Liver (tissue), 9 donors: ENCODE results near the gene BDH1. TPM values are rescaled to one million over a fixed set of nuclear protein-coding genes. Genes with fewer than 3 reads are reported as not detected.

Experiments used
- DNase-seq: peaks from one replicate; pipeline ENCODE4 v3.0.0-alpha.2; 2017; ENCODE audit warnings: low spot score
- H3K27ac ChIP-seq, 2 donors: one replicate each; pipeline ENCODE4 v1.7.0; 2013; ENCODE audit warnings: inconsistent platforms in 2 of 2, low read length in 2 of 2, control low read depth in 1 of 2, low read depth in 1 of 2, mild to moderate bottlenecking in 1 of 2
- H3K27me3 ChIP-seq, 4 donors: one replicate each; pipeline versions ENCODE4 v1.6.1 to v1.7.0; 2013; ENCODE audit warnings: low read length in 3 of 4, inconsistent platforms in 1 of 4, mild to moderate bottlenecking in 1 of 4, moderate library complexity in 1 of 4; ENCODE audit not compliant: control insufficient read depth in 4 of 4, insufficient read depth in 4 of 4
- H3K36me3 ChIP-seq, 4 donors: one replicate each; pipeline versions ENCODE4 v1.6.1 to v1.7.0; 2013; ENCODE audit warnings: low read length in 3 of 4, mild to moderate bottlenecking in 3 of 4, low read depth in 1 of 4, moderate library complexity in 1 of 4; ENCODE audit not compliant: control insufficient read depth in 4 of 4, insufficient read depth in 3 of 4
- H3K4me1 ChIP-seq, 4 donors: one replicate each; pipeline versions ENCODE4 v1.6.1 to v1.7.0; 2013; ENCODE audit warnings: low read length in 3 of 4, mild to moderate bottlenecking in 3 of 4, moderate library complexity in 1 of 4; ENCODE audit not compliant: control insufficient read depth in 4 of 4, insufficient read depth in 4 of 4
- H3K4me3 ChIP-seq, 3 donors: one replicate each; pipeline versions ENCODE4 v1.6.1 to v1.7.0; 2013; ENCODE audit warnings: low read length in 3 of 3, control low read depth in 1 of 3, low read depth in 1 of 3, mild to moderate bottlenecking in 1 of 3
- H3K9ac ChIP-seq, 2 donors: one replicate each; pipeline ENCODE4 v1.7.0; 2013; ENCODE audit warnings: low read length in 2 of 2, mild to moderate bottlenecking in 2 of 2, moderate library complexity in 2 of 2, control low read depth in 1 of 2, low read depth in 1 of 2
- H3K9me3 ChIP-seq, 4 donors: one replicate each; pipeline versions ENCODE4 v1.6.1 to v1.7.0; 2013; ENCODE audit warnings: low read length in 3 of 4; ENCODE audit not compliant: control insufficient read depth in 4 of 4
- ATF3 ChIP-seq: IDR thresholded peaks from 2 replicates; pipeline ENCODE4 v1.6.1; 2016; ENCODE audit warnings: antibody characterized with exemption
- FOXA1 ChIP-seq: IDR thresholded peaks from 2 replicates; pipeline ENCODE4 v1.6.1; 2016; ENCODE audit warnings: antibody characterized with exemption
- FOXA2 ChIP-seq: IDR thresholded peaks from 2 replicates; pipeline ENCODE4 v1.6.1; 2016; ENCODE audit warnings: antibody characterized with exemption
- GABPA ChIP-seq, 2 donors: IDR thresholded peaks in 1 of 2; conservative IDR thresholded peaks in 1 of 2; 2 replicates each; pipeline ENCODE4 v1.6.1; 2016; ENCODE audit warnings: antibody characterized with exemption in 2 of 2, mild to moderate bottlenecking in 1 of 2, moderate library complexity in 1 of 2
- HNF4A ChIP-seq, 2 donors: conservative IDR thresholded peaks; 2 replicates each; pipeline ENCODE4 v1.6.1; 2016; ENCODE audit warnings: antibody characterized with exemption in 2 of 2, mild to moderate bottlenecking in 2 of 2
- HNF4G ChIP-seq: IDR thresholded peaks from 2 replicates; pipeline ENCODE4 v1.6.1; 2016; ENCODE audit warnings: antibody characterized with exemption
- MAX ChIP-seq: IDR thresholded peaks from 2 replicates; pipeline ENCODE4 v1.6.1; 2016; ENCODE audit warnings: antibody characterized with exemption
- RAD21 ChIP-seq, 2 donors: IDR thresholded peaks; 2 replicates each; pipeline ENCODE4 v1.6.1; 2016; ENCODE audit warnings: antibody characterized with exemption in 2 of 2, mild to moderate bottlenecking in 2 of 2
- RXRA ChIP-seq, 2 donors: IDR thresholded peaks; 2 replicates each; pipeline ENCODE4 v1.6.1; 2017 to 2018; ENCODE audit warnings: antibody characterized with exemption in 2 of 2, mild to moderate bottlenecking in 1 of 2
- SP1 ChIP-seq: IDR thresholded peaks from 2 replicates; pipeline ENCODE4 v1.6.1; 2018; ENCODE audit warnings: antibody characterized with exemption, mild to moderate bottlenecking
- TAF1 ChIP-seq: conservative IDR thresholded peaks from 2 replicates; pipeline ENCODE4 v1.6.1; 2016; ENCODE audit warnings: antibody characterized with exemption, mild to moderate bottlenecking
- YY1 ChIP-seq: IDR thresholded peaks from 2 replicates; pipeline ENCODE4 v1.6.1; 2016; ENCODE audit warnings: antibody characterized with exemption, mild to moderate bottlenecking
- ZBTB33 ChIP-seq: IDR thresholded peaks from 2 replicates; pipeline ENCODE4 v1.6.1; 2016; ENCODE audit warnings: antibody characterized with exemption
- WGBS: extraction: QIAGEN DNeasy Blood & Tissue Kit; methylation state at CpG from one replicate; pipeline ENCODE4 v1.1.7; 2013; 5-methylcytosine and 5-hydroxymethylcytosine counted together
- polyA plus RNA-seq, 2 donors: library from polyadenylated mRNA; stranded (reverse) in 1 of 2; unstranded in 1 of 2; fragments of 200-250 nt in 1 of 2; fragments of >200 nt in 1 of 2; fragmentation: Nextera tagmentation in 1 of 2; extraction: Ambion mirVana in 1 of 2; gene quantifications; one replicate each; pipeline versions ENCODE4 v1.2.1 to v1.2.3, GENCODE V29; 2013 to 2015
- total RNA-seq, 2 donors: library from RNA; depleted of rRNA; stranded (reverse); fragments of >200 nt; gene quantifications; one replicate each; pipeline ENCODE4 v1.2.3, GENCODE V29; 2014
- donor health status: healthy.
- donor health status: healthy.
- donor health status: healthy.
- donor health status: healthy.
- donor health status: healthy.

The BDH1 gene
- total and polyA plus RNA-seq, 4 donors = 49.4 to 268 (median 177) TPM

- Histone ChIP-seq H3K9ac (no peak overlapping the region), H3K36me3 (no peaks in the 10 kb centered on the region), H3K27ac (no peak overlapping the region), H3K27me3 (no peaks in the 10 kb centered on the region), H3K4me1 (peaks cover 0 to 2% (median 0%) of the 10 kb centered on the region in 4 donors), H3K9me3 (no peaks in the 10 kb centered on the region), H3K4me3 (no peak overlapping the region)
- WGBS = 84% methylated on average over 60 of the region's 60 CpGs
- no peak for DNase-seq
- no peak for TF ChIP-seq YY1
Observed at GRCh38 chr3:197498499-197499241, 57.1 kb downstream of the BDH1 start.

- Histone ChIP-seq H3K9ac (no peak overlapping the region), H3K9me3 (no peaks in the 10 kb centered on the region), H3K27me3 (no peaks in the 10 kb centered on the region), H3K4me3 (no peak overlapping the region), H3K27ac (no peak overlapping the region), H3K36me3 (no peaks in the 10 kb centered on the region), H3K4me1 (peaks cover 0 to 2% (median 0%) of the 10 kb centered on the region in 4 donors)
- DNase-seq = no peak
- 81% methylated on average over 1 of the region's 1 CpG for WGBS
- TF ChIP-seq MAX = no peak
Observed at GRCh38 chr3:197496746-197497125, 59.0 kb downstream of the BDH1 start.

GRCh38 chr3:197495999-197496745 lies 59.6 kb downstream of the BDH1 start:
- TF ChIP-seq MAX = no peak
- H3K9ac ChIP-seq = no peak overlapping the region
- no peak for DNase-seq
- H3K4me3 ChIP-seq = no peak overlapping the region
- no peaks in the 10 kb centered on the region for H3K9me3 ChIP-seq
- H3K4me1 ChIP-seq = peaks cover 0 to 2% (median 0%) of the 10 kb centered on the region in 4 donors
- H3K27me3 ChIP-seq = no peaks in the 10 kb centered on the region
- WGBS = 89% methylated on average over 9 of the region's 9 CpGs
- H3K36me3 ChIP-seq = no peaks in the 10 kb centered on the region
- no peak overlapping the region for H3K27ac ChIP-seq

GRCh38 chr3:197495499-197495898 lies 60.3 kb downstream of the BDH1 start:
- Histone ChIP-seq H3K9ac (no peak overlapping the region), H3K9me3 (no peaks in the 10 kb centered on the region), H3K4me3 (no peak overlapping the region), H3K4me1 (peaks cover 0 to 2% (median 0%) of the 10 kb centered on the region in 4 donors), H3K27me3 (no peaks in the 10 kb centered on the region), H3K36me3 (no peaks in the 10 kb centered on the region), H3K27ac (no peak overlapping the region)
- WGBS = 90% methylated on average over 5 of the region's 5 CpGs
- no peak for DNase-seq
- no peak for TF ChIP-seq RAD21 (IDR thresholded peaks at IDR 0.05)
- TF ChIP-seq HNF4G = no peak
- TF ChIP-seq FOXA1 = no peak
- TF ChIP-seq RXRA (IDR thresholded peaks at IDR 0.05) = no peak
- TF ChIP-seq GABPA (IDR thresholded peaks at IDR 0.05 in 1 of 2, conservative IDR thresholded peaks at IDR 0.05 in 1 of 2) = no peak
- TF ChIP-seq ATF3 = no peak
- no peak for TF ChIP-seq ZBTB33
- TF ChIP-seq FOXA2 = no peak
- TF ChIP-seq HNF4A (conservative IDR thresholded peaks at IDR 0.05) = no peak
- TF ChIP-seq SP1 = no peak
- TF ChIP-seq YY1 = no peak
- TF ChIP-seq TAF1 = no peak
